Measurements from ENCODE around the gene COL20A1. TPM values are rescaled to one million over a fixed set of nuclear protein-coding genes. Genes with fewer than 3 reads are reported as not detected.

COL20A1 gene
- total RNA-seq, 2 donors from 2014 or later, result 7.1 TPM; not detected in 1

DNA sequence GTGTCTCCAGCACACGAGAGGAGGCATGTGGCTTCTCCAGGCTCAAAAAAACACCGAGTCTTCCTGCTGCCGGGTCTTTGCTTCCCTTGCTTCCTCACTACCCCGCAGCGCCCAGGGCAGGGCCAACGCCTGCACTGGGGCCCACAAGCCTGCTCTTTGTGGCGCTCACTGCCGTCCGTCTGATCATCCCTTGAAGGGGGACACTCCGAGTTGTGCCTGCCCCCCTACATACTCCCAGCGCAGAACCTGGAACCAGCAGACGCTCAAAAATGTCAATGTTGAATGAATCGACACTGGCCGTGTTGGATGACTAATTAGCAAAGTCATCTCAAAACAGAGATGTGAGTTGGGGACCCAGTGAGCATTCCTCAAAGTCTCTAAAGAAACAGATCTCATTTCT, 28.5 kb upstream of the COL20A1 start:
- no peaks in the 10 kb centered on the region for H3K4me1 ChIP-seq (replicated peaks)
- no peaks in the 10 kb centered on the region for H3K9me3 ChIP-seq
- intact Hi-C loops (cut with DNase I), result no loop called here
- 34% methylated on average over 14 of the region's 14 CpGs for WGBS
- peaks cover 5% of the 10 kb centered on the region for H3K27me3 ChIP-seq (replicated peaks; ENCODE audit: insufficient read depth)
- no peak overlapping the region for H3K4me3 ChIP-seq
- no peak overlapping the region for H3K27ac ChIP-seq
- H3K36me3 ChIP-seq, result no peaks in the 10 kb centered on the region
- no peak for DNase-seq (ENCODE audit: low spot score)
- TF ChIP-seq POLR2A (IDR thresholded peaks at IDR 0.05) (no peak), CTCF (IDR thresholded peaks at IDR 0.05) (no peak), POLR2AphosphoS5 (IDR thresholded peaks at IDR 0.05) (no peak)

- Histone ChIP-seq H3K4me1 (replicated peaks) (no peaks in the 10 kb centered on the region), H3K36me3 (no peaks in the 10 kb centered on the region), H3K27me3 (replicated peaks; ENCODE audit: insufficient read depth) (peaks cover 5% of the 10 kb centered on the region), H3K4me3 (no peak overlapping the region), H3K27ac (no peak overlapping the region), H3K9me3 (no peaks in the 10 kb centered on the region)
- 58% methylated on average over 12 of the region's 12 CpGs for WGBS
- TF ChIP-seq POLR2A (IDR thresholded peaks at IDR 0.05), result no peak
- no peak for TF ChIP-seq POLR2AphosphoS5 (IDR thresholded peaks at IDR 0.05)
- no peak for TF ChIP-seq CTCF (IDR thresholded peaks at IDR 0.05)
- no peak for DNase-seq (ENCODE audit: low spot score)
- intact Hi-C loops (cut with DNase I), result no loop called here
Observed at GRCh38 chr20:63265891-63266515, 27.0 kb upstream of the COL20A1 start.

GRCh38 chr20:63267691-63268090, 25.3 kb upstream of the COL20A1 start:
- Histone ChIP-seq H3K9me3 (no peaks in the 10 kb centered on the region), H3K27ac (no peak overlapping the region), H3K27me3 (replicated peaks; ENCODE audit: insufficient read depth) (peaks cover 4% of the 10 kb centered on the region), H3K4me3 (no peak overlapping the region), H3K36me3 (no peaks in the 10 kb centered on the region), H3K4me1 (replicated peaks) (no peaks in the 10 kb centered on the region)
- 73% methylated on average over 9 of the region's 9 CpGs for WGBS
- DNase-seq (ENCODE audit: low spot score), result no peak
- intact Hi-C loops (cut with DNase I), result no loop called here
- no peak for TF ChIP-seq CTCF (IDR thresholded peaks at IDR 0.05)
- no peak for TF ChIP-seq POLR2A (IDR thresholded peaks at IDR 0.05)
- TF ChIP-seq POLR2AphosphoS5 (IDR thresholded peaks at IDR 0.05), result no peak

DNA sequence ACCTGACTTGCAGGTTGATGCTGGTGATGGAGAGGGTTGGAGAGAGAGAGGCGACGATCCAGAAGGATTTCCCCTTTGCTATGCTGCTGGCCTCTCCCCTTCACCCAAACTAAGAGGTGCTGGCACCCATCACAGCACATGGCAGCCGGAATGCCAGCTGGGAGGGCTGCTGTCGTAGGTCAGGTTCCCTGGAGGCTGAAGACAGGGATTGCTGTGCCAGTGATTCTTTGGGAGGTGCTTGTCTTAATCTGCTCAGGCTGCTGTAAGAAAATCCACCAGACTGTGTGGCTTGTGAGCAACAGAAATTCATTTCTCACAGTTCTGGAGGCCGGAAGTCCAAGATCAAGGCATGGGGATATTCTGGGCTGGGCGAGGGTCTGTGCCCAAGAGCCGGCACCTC, 24.7 kb upstream of the COL20A1 start:
- no peaks in the 10 kb centered on the region for H3K36me3 ChIP-seq
- no peak for TF ChIP-seq CTCF (IDR thresholded peaks at IDR 0.05)
- TF ChIP-seq POLR2A (IDR thresholded peaks at IDR 0.05), result no peak
- TF ChIP-seq POLR2AphosphoS5 (IDR thresholded peaks at IDR 0.05), result no peak
- no peaks in the 10 kb centered on the region for H3K9me3 ChIP-seq
- no peaks in the 10 kb centered on the region for H3K4me1 ChIP-seq (replicated peaks)
- no peak overlapping the region for H3K27ac ChIP-seq
- WGBS, result 57% methylated on average over 7 of the region's 7 CpGs
- H3K27me3 ChIP-seq (replicated peaks; ENCODE audit: insufficient read depth), result peaks cover 2% of the 10 kb centered on the region
- intact Hi-C loops (cut with DNase I), result no loop called here
- DNase-seq (ENCODE audit: low spot score), result no peak
- H3K4me3 ChIP-seq, result no peak overlapping the region

- Histone ChIP-seq H3K27ac (no peak overlapping the region), H3K9me3 (no peaks in the 10 kb centered on the region), H3K27me3 (replicated peaks; ENCODE audit: insufficient read depth) (peaks cover 2% of the 10 kb centered on the region), H3K4me3 (no peak overlapping the region), H3K36me3 (no peaks in the 10 kb centered on the region), H3K4me1 (replicated peaks) (no peaks in the 10 kb centered on the region)
- intact Hi-C loops (cut with DNase I), result no loop called here
- WGBS, result 17% methylated on average over 18 of the region's 18 CpGs
- TF ChIP-seq POLR2A (IDR thresholded peaks at IDR 0.05), result no peak
- TF ChIP-seq POLR2AphosphoS5 (IDR thresholded peaks at IDR 0.05), result no peak
- no peak for TF ChIP-seq CTCF (IDR thresholded peaks at IDR 0.05)
- DNase-seq (ENCODE audit: low spot score), result no peak
Observed at GRCh38 chr20:63268671-63269439, 24.1 kb upstream of the COL20A1 start.

All from prostate gland (tissue), 2 donors.